WERI-Rb-1 (cell line): Measurements from ENCODE around the gene RAB6B.

ENCODE experiments used
- DNase-seq: peaks from one replicate; pipeline ENCODE4 v3.0.0-alpha.2; 2020
- H3K27ac ChIP-seq: fragments of 250-450 bp; sonication (Bioruptor Pico); 2 replicates; pipeline ENCODE4 v1.5.1; 2020; ENCODE audit warnings: mild to moderate bottlenecking, moderate library complexity
- H3K27me3 ChIP-seq: fragments of 250-450 bp; sonication (Bioruptor Pico); 2 replicates; pipeline ENCODE4 v1.5.1; 2021; ENCODE audit warnings: mild to moderate bottlenecking, low read depth, moderate library complexity; ENCODE audit not compliant: insufficient read depth, severe bottlenecking
- H3K36me3 ChIP-seq: fragments of 250-450 bp; sonication (Bioruptor Pico); 2 replicates; pipeline ENCODE4 v1.5.1; 2020; ENCODE audit warnings: mild to moderate bottlenecking, moderate library complexity
- H3K4me3 ChIP-seq: 2 replicates; pipeline ENCODE4 v1.5.1; 2011; ENCODE audit warnings: low read depth, mild to moderate bottlenecking, control low read depth, low read length
- H3K9me3 ChIP-seq: fragments of 250-450 bp; sonication (Bioruptor Pico); 2 replicates; pipeline ENCODE4 v1.5.1; 2021; ENCODE audit warnings: mild to moderate bottlenecking, moderate library complexity; ENCODE audit not compliant: severe bottlenecking
- TF ChIP-seq, protein P1 (sequence below): IDR thresholded peaks from 2 replicates; pipeline ENCODE4 v1.5.1; 2011; ENCODE audit warnings: low read depth, mild to moderate bottlenecking, control low read depth, inconsistent platforms, low read length

Gene RAB6B

DNA sequence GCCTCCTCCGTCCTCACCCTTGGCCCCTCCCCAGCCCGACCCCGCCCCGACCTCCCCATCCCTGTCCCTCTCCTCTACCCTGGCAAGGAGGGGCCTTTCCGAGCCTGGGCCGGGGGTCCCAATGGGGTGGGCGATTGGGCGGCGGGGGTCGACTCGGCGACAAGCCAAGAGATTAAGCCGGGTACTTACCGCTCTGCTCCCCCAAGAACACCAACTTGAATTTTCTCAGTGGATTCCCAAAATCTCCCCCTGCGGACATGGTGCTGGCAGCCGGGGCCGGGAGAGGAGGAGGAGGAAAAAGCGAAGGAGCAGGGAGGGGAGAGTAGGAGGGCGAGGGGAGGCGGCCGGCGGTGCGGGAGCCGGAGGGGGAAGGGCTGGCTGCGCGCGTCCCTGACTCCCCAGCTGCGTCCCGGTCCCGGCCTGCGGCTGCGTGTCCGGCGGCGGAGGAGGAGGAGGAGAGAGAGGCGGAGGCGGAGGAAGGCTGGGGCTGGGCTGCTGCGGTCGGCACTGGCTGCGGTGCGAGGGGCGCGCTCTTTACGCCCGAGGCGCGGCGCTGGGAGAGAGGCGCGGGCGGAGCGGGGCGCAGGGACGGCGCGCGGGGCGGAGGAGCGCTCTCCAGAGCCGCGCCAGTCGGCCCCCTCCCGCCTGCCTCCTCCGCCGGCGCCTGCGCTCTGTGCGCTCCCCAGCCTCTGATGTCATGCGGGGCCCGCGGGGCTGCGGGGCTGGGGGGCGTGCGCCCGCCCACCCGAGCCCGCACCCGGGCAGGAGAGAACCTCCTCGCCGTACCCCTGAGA lies at the start of gene RAB6B:
TSS of gene RAB6B (minus strand) at position 675 of the 794 bp plus-strand sequence. CDS start at position 259, 416 bp downstream.
- TF ChIP-seq, protein P1, sequence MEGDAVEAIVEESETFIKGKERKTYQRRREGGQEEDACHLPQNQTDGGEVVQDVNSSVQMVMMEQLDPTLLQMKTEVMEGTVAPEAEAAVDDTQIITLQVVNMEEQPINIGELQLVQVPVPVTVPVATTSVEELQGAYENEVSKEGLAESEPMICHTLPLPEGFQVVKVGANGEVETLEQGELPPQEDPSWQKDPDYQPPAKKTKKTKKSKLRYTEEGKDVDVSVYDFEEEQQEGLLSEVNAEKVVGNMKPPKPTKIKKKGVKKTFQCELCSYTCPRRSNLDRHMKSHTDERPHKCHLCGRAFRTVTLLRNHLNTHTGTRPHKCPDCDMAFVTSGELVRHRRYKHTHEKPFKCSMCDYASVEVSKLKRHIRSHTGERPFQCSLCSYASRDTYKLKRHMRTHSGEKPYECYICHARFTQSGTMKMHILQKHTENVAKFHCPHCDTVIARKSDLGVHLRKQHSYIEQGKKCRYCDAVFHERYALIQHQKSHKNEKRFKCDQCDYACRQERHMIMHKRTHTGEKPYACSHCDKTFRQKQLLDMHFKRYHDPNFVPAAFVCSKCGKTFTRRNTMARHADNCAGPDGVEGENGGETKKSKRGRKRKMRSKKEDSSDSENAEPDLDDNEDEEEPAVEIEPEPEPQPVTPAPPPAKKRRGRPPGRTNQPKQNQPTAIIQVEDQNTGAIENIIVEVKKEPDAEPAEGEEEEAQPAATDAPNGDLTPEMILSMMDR: no peak
- Histone ChIP-seq H3K4me3 (peak within 1 kb of the TSS; percentile 61), H3K27me3 (peaks cover 56% of the 10 kb centered on the region), H3K27ac (no peak within 1 kb of the TSS), H3K9me3 (no peaks in the 10 kb centered on the region), H3K36me3 (no peaks in the 10 kb centered on the region)
- DNase-seq: peak; percentile 25

DNA sequence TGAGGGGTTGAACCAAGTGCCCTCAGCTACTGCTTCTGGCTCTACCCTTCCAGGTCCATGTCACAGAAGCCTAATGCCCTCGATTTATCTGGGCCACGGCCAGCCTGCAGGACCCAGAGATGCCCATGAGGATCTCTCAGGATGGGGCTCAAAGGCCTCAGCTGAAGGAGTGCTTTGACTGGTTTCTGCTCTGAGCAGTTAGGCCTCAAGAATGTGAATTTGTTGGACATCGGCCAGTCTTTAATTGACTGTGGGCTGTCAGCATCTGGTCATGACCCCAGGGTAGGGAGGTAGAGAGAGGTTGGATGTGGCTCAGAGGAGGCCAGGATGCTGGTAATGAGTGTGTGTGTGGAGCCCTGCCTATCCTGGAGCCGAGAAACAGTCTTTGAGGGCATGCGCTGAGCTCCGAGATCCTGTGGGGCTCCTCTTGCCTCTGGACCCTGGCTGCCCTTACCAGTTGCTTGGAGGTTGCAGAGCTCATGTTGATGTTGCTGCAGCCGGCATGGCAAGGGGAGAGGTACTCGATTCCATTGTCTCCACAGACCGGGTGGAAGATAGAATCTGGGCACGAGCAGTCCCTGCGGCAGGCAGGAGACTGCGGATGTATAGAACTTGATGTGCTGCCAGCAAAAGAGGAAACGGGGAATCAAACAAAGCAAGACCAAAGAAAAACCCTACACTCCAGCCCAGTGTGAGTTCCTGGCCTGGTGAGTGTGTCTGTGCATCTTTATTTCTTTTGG lies 49.1 kb upstream of the RAB6B start:
- no peak overlapping the region for H3K27ac ChIP-seq
- no peaks in the 10 kb centered on the region for H3K27me3 ChIP-seq
- DNase-seq: no peak
- TF ChIP-seq, protein P1: no peak
- no peaks in the 10 kb centered on the region for H3K36me3 ChIP-seq
- H3K9me3 ChIP-seq: no peaks in the 10 kb centered on the region
- no peak overlapping the region for H3K4me3 ChIP-seq

DNA sequence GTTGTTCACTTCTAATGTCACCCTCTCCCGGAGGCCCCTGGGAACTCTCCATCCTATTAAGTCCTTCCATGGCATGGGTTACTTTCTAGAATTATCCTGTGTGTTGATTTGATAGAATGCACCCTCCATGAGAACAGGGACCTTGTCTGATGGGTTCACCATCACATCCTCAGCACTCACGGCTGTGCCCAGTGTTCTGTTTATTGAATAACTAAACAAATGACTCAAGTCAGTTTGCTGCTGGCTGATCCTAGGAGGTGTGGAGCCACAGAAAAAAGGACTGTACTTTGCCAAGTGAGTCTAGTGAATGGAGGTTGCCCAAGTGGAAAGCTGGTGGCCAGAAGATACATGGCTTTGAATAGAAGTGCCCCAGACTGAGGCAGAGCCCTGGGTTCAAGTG lies 48.5 kb upstream of the RAB6B start:
- Histone ChIP-seq H3K27me3 (no peaks in the 10 kb centered on the region), H3K27ac (no peak overlapping the region), H3K36me3 (no peaks in the 10 kb centered on the region), H3K4me3 (no peak overlapping the region), H3K9me3 (no peaks in the 10 kb centered on the region)
- TF ChIP-seq, protein P1: no peak
- DNase-seq: no peak

DNA sequence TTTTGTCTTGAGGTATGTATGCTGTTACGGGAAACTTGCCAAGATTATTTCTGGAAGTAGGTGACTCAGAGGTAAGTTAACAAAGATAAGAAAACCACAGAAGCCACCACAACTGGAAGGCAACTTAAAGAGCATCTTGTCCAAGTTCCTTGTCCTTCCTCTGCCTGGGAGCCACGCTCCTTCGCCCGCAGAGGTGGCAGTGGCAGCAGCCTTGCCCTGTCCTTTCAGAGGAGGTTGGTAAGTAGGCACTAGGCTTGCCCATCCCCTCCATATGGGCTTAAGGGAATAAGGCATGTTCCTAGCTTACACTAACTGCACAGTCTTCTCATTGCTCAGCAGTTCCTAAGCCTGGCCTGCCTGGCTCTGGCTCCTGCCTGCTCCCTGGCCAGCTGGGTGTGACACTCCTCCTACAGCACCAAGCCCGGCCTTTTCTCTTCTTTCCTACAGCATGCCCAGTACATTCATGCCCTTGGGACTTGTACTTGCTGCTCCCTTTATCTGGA lies 48.0 kb upstream of the RAB6B start:
- Histone ChIP-seq H3K9me3 (no peaks in the 10 kb centered on the region), H3K27ac (no peak overlapping the region), H3K36me3 (no peaks in the 10 kb centered on the region), H3K4me3 (no peak overlapping the region), H3K27me3 (no peaks in the 10 kb centered on the region)
- TF ChIP-seq, protein P1: no peak
- no peak for DNase-seq

DNA sequence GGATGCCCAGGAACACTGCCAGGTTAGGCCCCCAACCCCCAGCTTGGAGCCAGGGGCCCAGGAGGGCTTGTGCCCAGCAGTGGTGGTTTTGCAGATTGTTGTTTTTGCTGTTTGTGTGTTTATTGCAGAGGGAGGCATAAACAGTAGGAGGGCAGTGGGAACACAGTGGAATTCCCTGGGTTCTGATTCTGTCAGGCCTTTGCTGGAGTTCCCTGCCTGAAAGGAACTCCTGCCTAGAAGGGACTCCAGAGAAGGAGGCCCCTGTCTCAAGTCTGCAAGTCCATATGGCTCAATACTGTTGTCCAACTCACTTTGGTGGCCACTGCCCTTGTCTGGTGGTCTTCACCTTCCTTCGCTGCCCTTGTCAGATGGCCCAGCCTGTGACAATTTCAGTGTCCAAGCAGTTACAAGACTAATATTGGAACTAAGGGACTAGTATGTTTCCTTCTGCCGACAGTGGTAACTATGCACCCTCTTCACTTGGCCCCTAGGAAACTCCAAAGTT lies 47.4 kb upstream of the RAB6B start:
- Histone ChIP-seq H3K27ac (no peak overlapping the region), H3K9me3 (no peaks in the 10 kb centered on the region), H3K27me3 (no peaks in the 10 kb centered on the region), H3K36me3 (no peaks in the 10 kb centered on the region), H3K4me3 (no peak overlapping the region)
- TF ChIP-seq, protein P1: no peak
- no peak for DNase-seq
